HepG2 (cell line): ENCODE results near the gene HK2. TPM values are rescaled to one million over a fixed set of nuclear protein-coding genes. Genes with fewer than 3 reads are reported as not detected.

Experiments used
- ARID4A ChIP-seq: sonication (generic); formaldehyde crosslinking; IDR thresholded peaks from 2 replicates; pipeline ENCODE4 v1.5.0; 2020; ENCODE audit warnings: mild to moderate bottlenecking, missing genetic modification reagents, borderline replicate concordance
- CREM ChIP-seq, 2 experiments: sonication (generic) in 1 of 2; formaldehyde crosslinking in 1 of 2; IDR thresholded peaks; 2 replicates each; pipeline versions ENCODE4 v1.4.0 to v1.6.1; 2016 to 2020; ENCODE audit warnings: antibody characterized with exemption in 1 of 2, mild to moderate bottlenecking in 1 of 2, missing genetic modification reagents in 1 of 2
- CSRNP1 ChIP-seq: sonication (generic); formaldehyde crosslinking; IDR thresholded peaks from 2 replicates; pipeline ENCODE4 v1.8.1; 2023; ENCODE audit warnings: mild to moderate bottlenecking, missing genetic modification reagents
- GMEB2 ChIP-seq: IDR thresholded peaks from 2 replicates; pipeline ENCODE4 v1.6.1; 2016; ENCODE audit warnings: missing biosample characterization, missing genetic modification reagents, low read depth
- HNRNPUL1 ChIP-seq: fragments of 200-400 bp; formaldehyde crosslinking; IDR thresholded peaks from 2 replicates; pipeline ENCODE4 v1.6.1; 2017; ENCODE audit warnings: low read depth, mild to moderate bottlenecking, low read length, moderate library complexity
- ISX ChIP-seq: sonication (generic); formaldehyde crosslinking; conservative IDR thresholded peaks from 2 replicates; pipeline ENCODE4 v1.5.0; 2020; ENCODE audit warnings: missing genetic modification reagents
- KDM5B ChIP-seq: sonication (generic); formaldehyde crosslinking; IDR thresholded peaks from 2 replicates; pipeline ENCODE4 v1.4.0; 2020; ENCODE audit warnings: missing genetic modification reagents, mild to moderate bottlenecking, borderline replicate concordance
- YEATS4 ChIP-seq: sonication (generic); formaldehyde crosslinking; IDR thresholded peaks from 2 replicates; pipeline ENCODE4 v1.4.0; 2020; ENCODE audit warnings: missing genetic modification reagents, borderline replicate concordance
- ZBTB20 ChIP-seq: sonication (generic); formaldehyde crosslinking; IDR thresholded peaks from 2 replicates; pipeline ENCODE4 v1.8.1; 2023; ENCODE audit warnings: missing genetic modification reagents, low read depth, mild to moderate bottlenecking, borderline replicate concordance
- ZBTB42 ChIP-seq: sonication (generic); formaldehyde crosslinking; IDR thresholded peaks from 2 replicates; pipeline ENCODE4 v1.5.0; 2020; ENCODE audit warnings: mild to moderate bottlenecking, missing genetic modification reagents
- ZFP82 ChIP-seq: sonication (generic); formaldehyde crosslinking; IDR thresholded peaks from 2 replicates; pipeline ENCODE4 v1.5.1; 2020; ENCODE audit warnings: mild to moderate bottlenecking, missing genetic modification reagents, borderline replicate concordance
- ZNF207 ChIP-seq: fragments of 450-650 bp; IDR thresholded peaks from 2 replicates; pipeline ENCODE4 v1.6.1; 2016; ENCODE audit warnings: antibody characterized with exemption, borderline replicate concordance
- ZNF317 ChIP-seq: sonication (generic); formaldehyde crosslinking; IDR thresholded peaks from 2 replicates; pipeline ENCODE4 v1.5.0; 2020; ENCODE audit warnings: mild to moderate bottlenecking, missing genetic modification reagents
- ZNF567 ChIP-seq: sonication (generic); formaldehyde crosslinking; IDR thresholded peaks from 2 replicates; pipeline ENCODE4 v1.8.1; 2023; ENCODE audit warnings: mild to moderate bottlenecking, missing genetic modification reagents, borderline replicate concordance
- ZNF619 ChIP-seq: sonication (generic); formaldehyde crosslinking; IDR thresholded peaks from 2 replicates; pipeline ENCODE4 v1.4.0; 2020; ENCODE audit warnings: mild to moderate bottlenecking, missing genetic modification reagents
- ZNF670 ChIP-seq: sonication (generic); formaldehyde crosslinking; IDR thresholded peaks from 2 replicates; pipeline ENCODE4 v1.8.0; 2022; ENCODE audit warnings: mild to moderate bottlenecking, missing genetic modification reagents, borderline replicate concordance
- ZSCAN20 ChIP-seq: sonication (generic); formaldehyde crosslinking; IDR thresholded peaks from 2 replicates; pipeline ENCODE4 v1.4.0; 2020; ENCODE audit warnings: missing genetic modification reagents, mild to moderate bottlenecking, borderline replicate concordance
- ZUFSP ChIP-seq: sonication (generic); formaldehyde crosslinking; IDR thresholded peaks from 2 replicates; pipeline ENCODE4 v1.9.0; 2021; ENCODE audit warnings: missing genetic modification reagents, mild to moderate bottlenecking, borderline replicate concordance
- polyA plus RNA-seq, 8 experiments: library from polyadenylated mRNA; depleted of rRNA in 3 of 8; stranded (reverse) in 7 of 8; unstranded in 1 of 8; fragments of >200 nt; fragmentation: Illumina TruSeq in 4 of 8; extraction: Trizol in 4 of 8; gene quantifications; 2 replicates each; pipeline versions ENCODE4 v1.2.1 to v1.2.3, GENCODE V29; 2011 to 2016; ENCODE audit warnings: low read depth in 4 of 8, missing spikeins in 1 of 8, mixed read lengths in 1 of 8; ENCODE audit not compliant: insufficient read depth in 1 of 8
- total RNA-seq, 5 experiments: library from RNA; depleted of rRNA; stranded (reverse); fragments of >200 nt; fragmentation: Illumina TruSeq; extraction: Trizol; gene quantifications; 2 replicates each; pipeline ENCODE4 v1.2.3, GENCODE V29; 2016; ENCODE audit warnings: low read depth in 1 of 5

HK2 gene
- total and polyA plus RNA-seq, 2 of the 13 experiments (the other 11 are each of a cell fraction or from before 2014, with no cell fraction given): 13.2 to 101 TPM

GRCh38 chr2:74834792-74835755 lies 1.1 kb downstream of the HK2 start (continued):
- TF ChIP-seq ARID4A (CRISPR knock-in tag) (peak; percentile 98), ZNF567 (CRISPR knock-in tag) (no peak), GMEB2 (CRISPR knock-in tag) (no peak), ZBTB42 (CRISPR knock-in tag) (peak; percentile 55; the same call in 1 of the 2 replicates), ZNF670 (CRISPR knock-in tag) (no peak), HNRNPUL1 (no peak), CSRNP1 (CRISPR knock-in tag) (peak; percentile 72; the same call in 1 of the 2 replicates), ZFP82 (CRISPR knock-in tag) (peak; percentile 84; the same call in 1 of the 2 replicates), ZNF207 (no peak), ZNF619 (no peak; the same call in 1 of the 2 replicates), KDM5B (CRISPR knock-in tag) (peak; percentile 95), ZBTB20 (CRISPR knock-in tag) (peak; percentile 11; the same call in 1 of the 2 replicates), YEATS4 (CRISPR knock-in tag) (peak; percentile 91), CREM (IDR thresholded peaks at IDR 0.05) (0 out of 2 replicates have a peak, but pooled peaks have one; percentile 10), CREM (CRISPR knock-in tag; IDR thresholded peaks at IDR 0.05) (no peak), ZSCAN20 (peak; percentile 87; the same call in 1 of the 2 replicates), ISX (CRISPR knock-in tag) (no peak), ZUFSP (no peak), ZNF317 (CRISPR knock-in tag) (peak; percentile 67)
